Right cardiac atrium (tissue), 5 donors: ENCODE results near the gene ZDHHC19. TPM values are rescaled to one million over a fixed set of nuclear protein-coding genes. Genes with fewer than 3 reads are reported as not detected.

Experiments used
- ATAC-seq, 2 donors: fragments of 200-7000 bp; cut with Tn5 transposase; one replicate each; pipeline versions ENCODE4 v1.8.0 to v1.9.1; 2020; ENCODE audit warnings: moderate library complexity in 2 of 2, mild to moderate bottlenecking in 1 of 2
- DNase-seq, 3 donors: peaks; one replicate each; pipeline ENCODE4 v3.0.0-alpha.2; 2020
- H3K27ac ChIP-seq: one replicate; pipeline ENCODE4 v1.5.1; 2013; ENCODE audit warnings: mild to moderate bottlenecking, low read length, control low read depth, moderate library complexity
- H3K27me3 ChIP-seq: one replicate; pipeline ENCODE4 v1.6.1; 2013; ENCODE audit not compliant: control insufficient read depth, insufficient read depth
- H3K4me1 ChIP-seq: one replicate; pipeline ENCODE4 v1.6.1; 2013; ENCODE audit warnings: low read length; ENCODE audit not compliant: control insufficient read depth, insufficient read depth
- H3K4me3 ChIP-seq: one replicate; pipeline ENCODE4 v1.5.1; 2013; ENCODE audit warnings: low read length, control low read depth
- H3K9me3 ChIP-seq: one replicate; pipeline ENCODE4 v1.6.1; 2013; ENCODE audit warnings: low read length; ENCODE audit not compliant: control insufficient read depth
- WGBS: extraction: QIAGEN DNeasy Blood & Tissue Kit; methylation state at CpG from one replicate; pipeline ENCODE4 v1.1.7; 2013; 5-methylcytosine and 5-hydroxymethylcytosine counted together
- intact Hi-C, 4 donors: fragments of 100-400 bp; cut with DNase I; formaldehyde crosslinking; loops; one replicate each; pipeline versions ENCODE4 v1.11.0 to v1.14.0; 2022 to 2023
- polyA plus RNA-seq: library from polyadenylated mRNA; stranded (reverse); fragments of 200-250 nt; gene quantifications from one replicate; pipeline ENCODE4 v1.2.3, GENCODE V29; 2013
- total RNA-seq, 4 donors: library from RNA; stranded (reverse); fragmentation: NEBNext Ultra II Directional; extraction: Animal tissue kit (Norgen Biotek cat#: 25700); gene quantifications; one replicate each; pipeline ENCODE4 v1.2.1, GENCODE V29; 2021
- donor health status: healthy with polysubstance abuse.
- donor health status: DM: no; HTN: yes; CAD: no.
- donor health status: DM: no; HTN: no; CAD: no.
- donor health status: DM: no; HTN: yes; CAD: no; lungs with severe emphysema.
- donor health status: DM: yes; HTN: yes; CAD: no.

Gene ZDHHC19
- total and polyA plus RNA-seq, 5 donors, result 1.9 TPM; not detected in 4

GRCh38 chr3:196222876-196223595 lies 11.8 kb upstream of the ZDHHC19 start:
- Histone ChIP-seq H3K9me3 (no peaks in the 10 kb centered on the region), H3K4me1 (peaks cover 3% of the 10 kb centered on the region), H3K27me3 (no peaks in the 10 kb centered on the region), H3K4me3 (no peak overlapping the region), H3K27ac (no peak overlapping the region)
- DNase-seq (no peak), ATAC-seq (no peak)
- intact Hi-C loops, result no loop called here
- WGBS, result 66% methylated on average over 19 of the region's 19 CpGs

- no peak overlapping the region for H3K27ac ChIP-seq
- H3K27me3 ChIP-seq, result no peaks in the 10 kb centered on the region
- H3K4me1 ChIP-seq, result no peaks in the 10 kb centered on the region
- DNase-seq (no peak), ATAC-seq (no peak)
- WGBS, result 81% methylated on average over 7 of the region's 7 CpGs
- H3K4me3 ChIP-seq, result no peak overlapping the region
- H3K9me3 ChIP-seq, result no peaks in the 10 kb centered on the region
- intact Hi-C loops, result no loop called here
These were observed 9.8 kb upstream of the ZDHHC19 start for GRCh38 chr3:196220991-196221390.

DNA sequence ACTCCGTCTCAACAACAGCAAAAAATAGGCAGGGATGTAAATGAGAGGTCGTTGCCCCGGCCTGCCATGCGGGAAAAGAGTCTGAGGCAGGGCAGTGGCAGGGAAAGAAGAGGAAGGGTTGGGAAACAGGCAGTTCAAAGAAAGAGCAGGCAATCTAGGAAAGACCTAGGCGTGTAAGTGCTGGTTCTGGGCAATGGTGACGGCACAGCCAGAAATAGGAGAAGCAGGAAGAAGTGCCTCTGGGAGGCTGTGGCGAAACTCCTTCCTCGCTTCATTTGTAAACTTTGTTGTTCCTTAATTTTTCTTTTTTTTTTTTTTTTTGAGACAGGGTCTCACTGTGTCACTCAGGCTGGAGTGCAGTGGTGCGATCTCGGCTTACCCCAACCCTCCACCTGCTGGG lies 9.4 kb upstream of the ZDHHC19 start:
- Histone ChIP-seq H3K9me3 (no peaks in the 10 kb centered on the region), H3K4me3 (no peak overlapping the region), H3K4me1 (no peaks in the 10 kb centered on the region), H3K27ac (no peak overlapping the region), H3K27me3 (no peaks in the 10 kb centered on the region)
- ATAC-seq (peak in 1 of 2 donors; percentile 41), DNase-seq (no peak)
- 79% methylated on average over 10 of the region's 10 CpGs for WGBS
- intact Hi-C loops, result no loop called here

- intact Hi-C loops, result no loop called here
- no peaks in the 10 kb centered on the region for H3K27me3 ChIP-seq
- WGBS, result 80% methylated on average over 19 of the region's 19 CpGs
- ATAC-seq, result peak; percentile 6 to 21
- H3K4me1 ChIP-seq, result no peaks in the 10 kb centered on the region
- no peak overlapping the region for H3K27ac ChIP-seq
- no peaks in the 10 kb centered on the region for H3K9me3 ChIP-seq
- no peak for DNase-seq
- H3K4me3 ChIP-seq, result no peak overlapping the region
These were observed 8.7 kb upstream of the ZDHHC19 start for GRCh38 chr3:196219970-196220311.

- Histone ChIP-seq H3K4me1 (no peaks in the 10 kb centered on the region), H3K9me3 (no peaks in the 10 kb centered on the region), H3K4me3 (no peak overlapping the region), H3K27me3 (no peaks in the 10 kb centered on the region), H3K27ac (no peak overlapping the region)
- WGBS, result 23% methylated on average over 19 of the region's 19 CpGs
- ATAC-seq (peak; percentile 70 to 78), DNase-seq (peak in 2 of 3 donors; percentile 73 to 85)
- intact Hi-C loops, result no loop called here
These were observed 8.2 kb upstream of the ZDHHC19 start for GRCh38 chr3:196219194-196219969.

GRCh38 chr3:196218155-196218712 lies 7.0 kb upstream of the ZDHHC19 start:
- intact Hi-C loops, result no loop called here
- Histone ChIP-seq H3K9me3 (no peaks in the 10 kb centered on the region), H3K27me3 (no peaks in the 10 kb centered on the region), H3K4me1 (no peaks in the 10 kb centered on the region), H3K27ac (no peak overlapping the region), H3K4me3 (no peak overlapping the region)
- ATAC-seq (no peak), DNase-seq (no peak)
- WGBS, result 87% methylated on average over 13 of the region's 13 CpGs

DNA sequence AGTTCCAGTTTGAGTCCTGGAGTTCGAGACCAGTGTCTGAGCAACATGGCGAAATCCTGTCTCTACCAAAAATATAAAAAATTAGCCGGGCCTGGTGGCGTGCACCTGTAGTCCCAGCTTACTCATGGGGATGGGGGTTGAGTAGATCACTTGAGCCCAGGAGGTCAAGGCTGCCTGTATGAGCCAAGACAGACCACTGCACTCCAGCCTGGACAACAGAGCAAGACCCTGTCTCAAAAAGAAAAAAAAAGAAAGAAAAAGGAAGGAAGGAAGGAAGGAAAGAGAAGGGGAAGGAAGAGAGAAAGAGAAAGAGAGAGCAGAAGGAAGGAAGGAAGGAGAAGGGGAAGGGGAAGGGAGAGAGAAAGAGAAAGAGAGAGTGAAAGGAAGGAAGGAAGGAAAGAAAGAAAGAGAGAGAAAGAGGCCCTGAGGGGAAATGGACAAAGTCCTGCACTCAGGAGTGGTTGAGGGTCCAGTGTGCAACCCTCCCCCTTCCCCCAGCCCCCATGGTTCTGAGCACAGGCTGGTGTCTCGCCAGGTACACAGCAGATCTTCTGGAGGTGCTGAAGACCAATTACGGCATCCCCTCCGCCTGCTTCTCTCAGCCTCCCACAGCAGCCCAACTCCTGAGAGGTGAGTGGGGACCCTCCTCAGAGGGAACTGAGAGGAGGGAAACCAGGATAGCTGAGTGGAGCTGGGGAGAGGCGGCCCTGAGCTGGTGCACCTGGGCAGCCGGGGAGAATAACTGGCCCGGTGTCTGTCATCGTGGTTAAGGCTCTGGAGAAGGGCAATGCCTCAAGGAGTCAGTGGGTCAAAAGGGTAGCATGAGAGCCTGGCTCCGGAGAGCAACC lies 6.3 kb upstream of the ZDHHC19 start:
- ATAC-seq (no peak), DNase-seq (no peak)
- Histone ChIP-seq H3K27ac (no peak overlapping the region), H3K9me3 (no peaks in the 10 kb centered on the region), H3K4me3 (no peak overlapping the region), H3K4me1 (no peaks in the 10 kb centered on the region), H3K27me3 (no peaks in the 10 kb centered on the region)
- intact Hi-C loops, result no loop called here
- 94% methylated on average over 12 of the region's 12 CpGs for WGBS

- no peaks in the 10 kb centered on the region for H3K9me3 ChIP-seq
- DNase-seq, result no peak
- no peak overlapping the region for H3K27ac ChIP-seq
- no peaks in the 10 kb centered on the region for H3K27me3 ChIP-seq
- H3K4me3 ChIP-seq, result no peak overlapping the region
- 28% methylated on average over 25 of the region's 25 CpGs for WGBS
- intact Hi-C loops, result no loop called here
- no peaks in the 10 kb centered on the region for H3K4me1 ChIP-seq
- ATAC-seq, result no peak
These were observed 5.5 kb upstream of the ZDHHC19 start for GRCh38 chr3:196216681-196217211.

- intact Hi-C loops, result no loop called here
- Histone ChIP-seq H3K4me1 (no peaks in the 10 kb centered on the region), H3K9me3 (no peaks in the 10 kb centered on the region), H3K27ac (no peak within 1 kb of the TSS), H3K4me3 (no peak within 1 kb of the TSS), H3K27me3 (no peaks in the 10 kb centered on the region)
- DNase-seq (no peak), ATAC-seq (peak in 1 of 2 donors; percentile 32)
- WGBS, result 54% methylated on average over 15 of the region's 15 CpGs
These were observed 4.9 kb upstream of the ZDHHC19 start, which contains the start of gene SLC51A for GRCh38 chr3:196216089-196216564. Gene SLC51A (plus strand): TSS chr3:196216534. CDS start chr3:196216713, 179 bp downstream.

- WGBS, result 63% methylated on average over 10 of the region's 10 CpGs
- H3K4me3 ChIP-seq, result no peak overlapping the region
- ATAC-seq (no peak), DNase-seq (no peak)
- intact Hi-C loops, result no loop called here
- H3K4me1 ChIP-seq, result no peaks in the 10 kb centered on the region
- no peaks in the 10 kb centered on the region for H3K9me3 ChIP-seq
- H3K27ac ChIP-seq, result no peak overlapping the region
- no peaks in the 10 kb centered on the region for H3K27me3 ChIP-seq
These were observed 4.4 kb upstream of the ZDHHC19 start for GRCh38 chr3:196215493-196216020.
